ENCODE data around the gene GRIN2A.

GRIN2A gene

DNA sequence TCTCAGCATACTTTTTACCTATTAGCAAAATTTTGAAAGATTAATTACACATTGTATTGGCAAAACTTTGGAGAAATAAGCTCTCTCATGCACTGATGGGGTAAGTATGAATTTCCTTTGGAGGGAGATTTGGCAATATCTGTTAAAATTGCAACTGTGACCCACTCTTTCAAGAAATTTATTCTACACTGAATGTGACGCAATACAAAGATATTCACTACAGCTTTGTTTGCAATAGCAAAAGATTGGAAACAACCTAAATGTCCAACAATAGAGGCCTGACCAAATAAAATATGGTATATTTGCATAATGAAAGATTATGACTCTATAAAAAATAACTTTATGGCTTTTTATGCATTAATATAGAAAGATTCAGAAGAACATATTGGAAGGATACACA is 363.5 kb downstream of the GRIN2A start:
- no peaks in the 10 kb centered on the region for H3K27me3 Mint-ChIP-seq
- no peak overlapping the region for H3K4me3 Mint-ChIP-seq
- no peak overlapping the region for H3K27ac Mint-ChIP-seq
- peaks cover 2% of the 10 kb centered on the region for H3K9me3 Mint-ChIP-seq
- no peaks in the 10 kb centered on the region for H3K36me3 Mint-ChIP-seq (ENCODE audit: low read depth)
- H3K4me1 Mint-ChIP-seq (ENCODE audit: low read depth), result no peaks in the 10 kb centered on the region
- DNase-seq, result no peak

DNA sequence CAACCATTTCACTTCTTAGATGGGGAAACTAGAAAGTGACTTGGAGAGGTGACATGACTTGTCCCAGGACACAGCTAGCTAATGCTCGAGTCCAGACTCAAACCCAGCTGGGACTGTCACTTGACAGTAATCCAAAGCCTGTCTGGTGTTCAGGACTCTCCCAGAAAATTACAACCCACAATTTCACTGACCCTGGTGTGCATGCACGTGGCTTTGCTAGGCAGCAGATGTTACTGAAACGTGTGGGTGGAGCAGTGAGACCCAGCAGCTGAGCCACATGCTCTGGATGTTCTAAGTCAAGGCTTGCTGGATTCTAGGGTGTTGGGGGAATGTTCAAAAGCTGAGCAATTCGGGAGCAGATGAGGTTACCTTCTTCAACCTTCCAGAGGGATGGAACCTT is 364.6 kb downstream of the GRIN2A start:
- no peaks in the 10 kb centered on the region for H3K36me3 Mint-ChIP-seq (ENCODE audit: low read depth)
- peaks cover 2% of the 10 kb centered on the region for H3K9me3 Mint-ChIP-seq
- no peaks in the 10 kb centered on the region for H3K27me3 Mint-ChIP-seq
- H3K4me1 Mint-ChIP-seq (ENCODE audit: low read depth), result no peaks in the 10 kb centered on the region
- no peak for DNase-seq
- H3K27ac Mint-ChIP-seq, result no peak overlapping the region
- H3K4me3 Mint-ChIP-seq, result no peak overlapping the region

DNA sequence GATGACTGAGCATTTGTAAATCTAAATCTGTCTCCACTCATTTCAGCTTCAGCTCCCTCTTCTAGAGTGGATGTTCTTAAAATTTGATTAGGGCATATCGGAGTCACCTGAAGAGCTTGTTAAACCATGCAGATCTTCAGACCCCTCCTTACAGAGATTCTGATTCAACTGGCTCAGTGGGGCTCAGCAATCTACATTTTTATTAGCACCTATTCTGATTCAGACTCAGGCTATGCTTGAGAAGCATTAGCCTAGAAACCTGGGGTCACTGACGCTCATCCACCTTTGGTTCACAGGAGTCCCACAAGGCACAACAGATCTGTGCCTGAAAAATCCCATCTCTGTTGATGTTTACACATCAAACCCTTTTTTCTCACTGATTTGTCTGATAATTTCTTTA is 365.6 kb downstream of the GRIN2A start:
- no peak for DNase-seq
- Mint-ChIP-seq H3K4me1 (ENCODE audit: low read depth) (no peaks in the 10 kb centered on the region), H3K9me3 (peaks cover 2% of the 10 kb centered on the region), H3K27me3 (no peaks in the 10 kb centered on the region), H3K27ac (no peak overlapping the region), H3K36me3 (ENCODE audit: low read depth) (no peaks in the 10 kb centered on the region), H3K4me3 (no peak overlapping the region)

DNA sequence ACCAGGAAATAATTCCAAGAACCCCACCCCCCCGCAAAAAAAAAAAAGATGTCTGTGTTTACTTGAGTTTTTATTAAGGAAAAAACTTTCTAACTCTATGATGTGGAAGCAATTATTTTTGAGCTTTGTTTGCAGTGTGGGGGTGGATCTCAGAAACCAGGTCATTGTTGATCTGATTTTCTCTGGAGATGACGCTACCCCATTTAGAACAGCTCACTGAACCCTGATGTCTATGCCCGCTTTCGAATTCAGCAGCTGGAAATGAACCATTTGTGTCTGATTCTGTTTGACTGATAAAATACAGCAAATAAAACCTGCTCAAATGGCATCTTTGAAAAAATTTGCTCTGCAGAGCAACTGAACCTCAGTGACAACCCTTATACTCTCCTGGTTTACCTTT is 368.6 kb downstream of the GRIN2A start:
- Mint-ChIP-seq H3K9me3 (peaks cover 2% of the 10 kb centered on the region), H3K27ac (no peak overlapping the region), H3K4me1 (ENCODE audit: low read depth) (no peaks in the 10 kb centered on the region), H3K27me3 (no peaks in the 10 kb centered on the region), H3K4me3 (no peak overlapping the region), H3K36me3 (ENCODE audit: low read depth) (no peaks in the 10 kb centered on the region)
- no peak for DNase-seq

DNA sequence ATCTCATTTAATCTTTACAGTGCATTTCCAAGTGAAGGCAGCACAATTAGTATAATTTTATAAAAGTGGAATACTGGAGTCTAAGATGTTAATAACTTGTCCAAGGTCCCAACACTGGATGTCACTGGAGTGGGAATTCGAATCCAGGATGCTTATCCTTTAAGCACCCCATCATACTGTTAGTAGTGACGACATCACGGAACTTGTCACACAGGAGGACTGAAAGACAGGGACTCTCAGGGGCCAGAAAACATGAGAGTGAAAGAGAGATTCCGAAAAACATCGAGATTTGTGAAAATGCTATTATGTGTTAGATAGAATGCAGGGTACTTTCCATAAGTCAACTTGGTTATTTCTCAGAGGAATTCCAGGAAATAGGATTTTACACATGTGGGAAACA is 374.0 kb downstream of the GRIN2A start:
- DNase-seq, result no peak
- Mint-ChIP-seq H3K27me3 (no peaks in the 10 kb centered on the region), H3K4me3 (no peak overlapping the region), H3K4me1 (ENCODE audit: low read depth) (no peaks in the 10 kb centered on the region), H3K9me3 (peaks cover 4% of the 10 kb centered on the region), H3K36me3 (ENCODE audit: low read depth) (no peaks in the 10 kb centered on the region), H3K27ac (no peak overlapping the region)

DNA sequence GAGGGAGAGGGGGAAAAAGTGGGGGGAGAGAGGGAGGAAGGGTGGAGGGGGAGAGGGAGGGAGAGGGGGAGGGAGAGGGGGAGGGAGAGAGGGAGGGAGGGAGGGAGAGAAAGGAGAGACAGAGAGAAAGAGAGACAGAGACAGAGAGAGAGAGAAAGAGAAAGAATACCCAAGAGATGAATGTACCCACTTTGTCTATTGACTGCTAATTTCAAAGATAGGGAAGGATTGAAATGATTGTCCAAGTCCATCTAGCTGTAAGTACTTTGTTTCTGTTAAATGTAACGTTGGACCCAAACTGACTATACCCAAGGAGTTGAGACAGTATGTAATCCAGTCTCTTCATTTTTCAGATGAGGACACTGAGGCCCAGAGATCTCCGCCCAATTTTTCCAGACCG is 374.9 kb downstream of the GRIN2A start:
- no peaks in the 10 kb centered on the region for H3K36me3 Mint-ChIP-seq (ENCODE audit: low read depth)
- DNase-seq, result no peak
- no peaks in the 10 kb centered on the region for H3K4me1 Mint-ChIP-seq (ENCODE audit: low read depth)
- H3K4me3 Mint-ChIP-seq, result no peak overlapping the region
- H3K27me3 Mint-ChIP-seq, result no peaks in the 10 kb centered on the region
- no peak overlapping the region for H3K27ac Mint-ChIP-seq
- H3K9me3 Mint-ChIP-seq, result peaks cover 4% of the 10 kb centered on the region

DNA sequence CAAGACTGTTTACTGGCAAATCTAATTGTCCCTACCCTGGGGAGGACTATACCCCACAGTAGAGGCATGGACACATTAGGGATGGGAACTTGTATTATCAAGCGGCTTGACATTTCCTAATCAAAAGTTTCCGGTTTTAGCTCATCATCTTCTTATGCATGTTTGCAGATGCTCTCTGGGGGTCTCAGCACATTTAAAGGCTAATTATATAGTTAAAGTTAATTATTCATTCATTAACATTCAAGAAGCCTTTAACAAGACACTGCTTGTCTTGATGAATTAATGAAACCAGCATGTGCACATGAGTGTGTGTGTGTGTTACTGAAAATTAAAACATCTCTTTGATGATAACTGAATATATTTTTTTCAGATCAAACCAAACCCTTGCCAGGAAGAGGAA is 377.1 kb downstream of the GRIN2A start:
- H3K36me3 Mint-ChIP-seq (ENCODE audit: low read depth), result no peaks in the 10 kb centered on the region

DNA sequence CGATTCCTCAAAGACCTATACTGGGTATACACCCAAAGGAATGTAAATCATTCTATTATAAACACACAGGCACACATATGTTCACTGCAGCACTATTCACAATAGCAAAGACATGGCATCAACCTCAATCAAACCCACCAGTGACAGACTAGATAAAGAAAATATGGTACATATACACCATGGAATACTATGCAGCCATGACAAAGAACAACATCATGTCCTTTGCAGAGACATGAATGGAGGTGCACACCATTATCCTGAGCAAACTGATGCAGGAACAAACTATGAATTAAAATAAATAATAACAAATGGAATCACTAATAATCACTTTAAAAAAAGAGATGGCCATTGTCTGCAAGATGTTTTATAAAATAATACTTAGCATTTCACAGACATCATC is 380.1 kb downstream of the GRIN2A start:
- Mint-ChIP-seq H3K27ac (no peak overlapping the region), H3K9me3 (peaks cover 15% of the 10 kb centered on the region)

More for the DNA sequence above, 377.1 kb downstream of the GRIN2A start:
- H3K27ac Mint-ChIP-seq, result no peak overlapping the region
- no peak for DNase-seq
- peaks cover 15% of the 10 kb centered on the region for H3K9me3 Mint-ChIP-seq
- no peaks in the 10 kb centered on the region for H3K4me1 Mint-ChIP-seq (ENCODE audit: low read depth)
- H3K4me3 Mint-ChIP-seq, result no peak overlapping the region
- H3K27me3 Mint-ChIP-seq, result no peaks in the 10 kb centered on the region

DNA sequence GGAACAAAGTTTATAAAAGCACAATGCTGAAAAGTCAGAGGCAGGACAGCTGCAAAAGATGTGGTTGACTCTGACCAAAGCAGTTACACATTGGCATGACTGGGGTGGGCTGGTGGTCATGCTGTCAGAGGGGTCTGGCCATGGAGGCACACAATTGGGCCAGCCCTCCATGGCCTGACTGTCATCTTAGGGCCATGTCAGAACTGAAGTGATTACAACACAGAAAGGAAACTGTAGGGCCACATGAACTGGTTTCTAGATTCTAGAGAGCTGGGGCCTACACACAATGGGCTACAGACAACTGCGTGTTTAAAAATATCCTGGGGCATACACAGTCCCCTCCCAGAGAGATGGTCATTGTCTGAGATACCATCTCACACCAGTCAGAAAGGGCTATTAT is 380.6 kb downstream of the GRIN2A start:
- no peak overlapping the region for H3K27ac Mint-ChIP-seq
- peaks cover 14% of the 10 kb centered on the region for H3K9me3 Mint-ChIP-seq
- H3K36me3 Mint-ChIP-seq (ENCODE audit: low read depth), result no peaks in the 10 kb centered on the region

More for the DNA sequence above, 380.1 kb downstream of the GRIN2A start:
- Mint-ChIP-seq H3K27me3 (no peaks in the 10 kb centered on the region), H3K4me3 (no peak overlapping the region), H3K4me1 (ENCODE audit: low read depth) (no peaks in the 10 kb centered on the region), H3K36me3 (ENCODE audit: low read depth) (no peaks in the 10 kb centered on the region)
- no peak for DNase-seq

DNA sequence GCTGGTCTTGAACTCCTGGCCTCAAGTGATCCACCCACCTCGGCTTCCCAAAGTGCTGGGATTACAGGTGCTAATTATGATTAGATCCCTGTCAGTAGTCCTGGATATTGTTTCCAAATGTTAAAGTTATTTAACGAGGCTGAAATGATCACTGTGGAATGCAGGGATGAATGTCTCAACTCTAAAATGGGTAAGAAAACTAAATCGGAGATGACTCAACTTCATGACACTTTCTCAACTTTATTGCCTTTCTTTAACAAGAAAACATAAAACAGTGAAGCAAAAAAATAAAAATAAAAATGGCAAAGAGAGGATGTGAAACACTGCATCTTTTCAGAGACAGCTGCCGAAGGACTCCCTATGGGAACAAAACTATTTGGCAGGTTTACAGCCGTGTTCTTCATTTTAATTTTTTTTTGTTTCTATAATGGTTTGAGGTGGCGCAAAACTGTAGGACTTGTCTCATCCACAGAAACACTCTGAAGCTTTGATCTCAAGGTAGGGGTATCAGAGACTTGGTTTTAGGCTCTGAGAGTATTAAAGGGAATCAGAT is 382.0 kb downstream of the GRIN2A start:
- Mint-ChIP-seq H3K9me3 (peaks cover 11% of the 10 kb centered on the region), H3K27me3 (no peaks in the 10 kb centered on the region), H3K27ac (no peak overlapping the region), H3K4me1 (ENCODE audit: low read depth) (no peaks in the 10 kb centered on the region), H3K4me3 (no peak overlapping the region), H3K36me3 (ENCODE audit: low read depth) (no peaks in the 10 kb centered on the region)
- DNase-seq, result no peak

More for the DNA sequence above, 380.6 kb downstream of the GRIN2A start:
- Mint-ChIP-seq H3K4me3 (no peak overlapping the region), H3K4me1 (ENCODE audit: low read depth) (no peaks in the 10 kb centered on the region), H3K27me3 (no peaks in the 10 kb centered on the region)
- DNase-seq, result no peak

DNA sequence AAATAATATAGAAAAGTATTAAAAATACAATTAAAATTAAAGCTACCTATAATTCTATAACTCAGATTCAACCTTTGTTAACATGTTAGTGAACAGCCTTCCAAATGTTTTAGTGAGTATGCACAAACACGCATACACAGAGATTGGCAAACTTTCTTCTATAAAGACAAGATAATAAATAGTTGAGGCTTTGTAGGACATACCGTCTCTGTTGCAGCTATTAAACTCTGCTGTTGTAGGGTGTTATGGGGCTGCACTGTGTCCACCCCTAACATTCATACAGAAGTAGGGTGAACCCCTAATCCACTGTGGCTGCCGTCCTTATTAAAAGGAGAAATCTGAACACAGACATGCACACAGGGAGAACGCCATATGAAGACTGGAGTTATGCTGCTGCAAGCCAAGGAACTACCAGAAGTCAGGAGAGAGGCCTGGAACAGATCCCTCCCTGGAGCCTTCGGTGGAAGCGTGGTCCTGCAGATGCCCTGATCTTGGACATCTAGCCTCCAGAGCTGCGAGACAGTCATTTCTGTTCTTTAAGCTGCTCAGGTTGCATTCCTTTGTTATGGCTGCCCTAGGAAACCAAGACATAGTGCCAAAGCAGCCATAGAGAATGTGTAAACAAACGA is 383.2 kb downstream of the GRIN2A start:
- no peak for DNase-seq
- no peaks in the 10 kb centered on the region for H3K27me3 Mint-ChIP-seq
- no peaks in the 10 kb centered on the region for H3K36me3 Mint-ChIP-seq (ENCODE audit: low read depth)
- peaks cover 18% of the 10 kb centered on the region for H3K9me3 Mint-ChIP-seq
- no peak overlapping the region for H3K27ac Mint-ChIP-seq
- no peaks in the 10 kb centered on the region for H3K4me1 Mint-ChIP-seq (ENCODE audit: low read depth)
- no peak overlapping the region for H3K4me3 Mint-ChIP-seq

DNA sequence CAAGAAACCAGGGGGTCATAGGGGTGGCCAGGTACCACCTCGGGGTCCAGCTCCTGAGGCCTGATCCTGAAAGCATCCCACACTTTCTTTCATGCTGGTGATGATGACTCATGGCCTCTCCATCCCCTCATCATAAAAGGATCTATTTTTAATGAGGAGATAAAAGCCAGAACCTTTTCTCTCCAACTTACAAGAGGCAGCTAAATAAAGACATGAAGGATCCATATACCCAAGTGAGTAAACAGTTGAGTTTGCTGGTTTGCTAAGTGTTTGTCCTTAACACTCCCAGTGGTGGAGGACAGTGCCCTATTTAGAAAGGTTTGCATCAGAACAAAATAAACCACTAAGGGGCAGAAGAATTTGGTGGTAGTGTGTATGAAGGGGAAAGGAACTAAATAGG is 383.8 kb downstream of the GRIN2A start:
- Mint-ChIP-seq H3K4me1 (ENCODE audit: low read depth) (no peaks in the 10 kb centered on the region), H3K27me3 (no peaks in the 10 kb centered on the region), H3K27ac (no peak overlapping the region), H3K4me3 (no peak overlapping the region), H3K9me3 (peaks cover 18% of the 10 kb centered on the region), H3K36me3 (ENCODE audit: low read depth) (no peaks in the 10 kb centered on the region)
- DNase-seq, result no peak

DNA sequence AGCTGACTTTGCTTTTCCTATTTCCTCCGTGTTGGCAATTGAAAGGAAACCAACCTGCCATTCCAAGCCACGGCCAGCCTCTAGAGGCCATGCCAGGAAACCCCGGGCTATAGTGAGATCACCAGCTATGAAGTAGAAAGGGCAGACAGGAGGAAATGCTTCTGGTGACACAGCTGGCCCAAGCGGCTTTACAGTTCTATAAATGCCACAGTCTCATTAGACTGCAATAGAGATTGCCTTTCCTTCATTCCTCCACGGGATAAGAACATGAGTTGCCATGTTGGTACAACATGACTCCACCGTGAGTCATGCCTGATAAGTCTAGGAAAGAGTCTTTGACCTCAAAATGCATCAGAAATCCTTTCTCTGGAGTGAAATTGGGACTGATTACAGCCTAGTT is 384.9 kb downstream of the GRIN2A start:
- Mint-ChIP-seq H3K9me3 (peaks cover 18% of the 10 kb centered on the region), H3K36me3 (ENCODE audit: low read depth) (no peaks in the 10 kb centered on the region), H3K27me3 (no peaks in the 10 kb centered on the region), H3K27ac (no peak overlapping the region), H3K4me1 (ENCODE audit: low read depth) (no peaks in the 10 kb centered on the region), H3K4me3 (no peak overlapping the region)
- no peak for DNase-seq

DNA sequence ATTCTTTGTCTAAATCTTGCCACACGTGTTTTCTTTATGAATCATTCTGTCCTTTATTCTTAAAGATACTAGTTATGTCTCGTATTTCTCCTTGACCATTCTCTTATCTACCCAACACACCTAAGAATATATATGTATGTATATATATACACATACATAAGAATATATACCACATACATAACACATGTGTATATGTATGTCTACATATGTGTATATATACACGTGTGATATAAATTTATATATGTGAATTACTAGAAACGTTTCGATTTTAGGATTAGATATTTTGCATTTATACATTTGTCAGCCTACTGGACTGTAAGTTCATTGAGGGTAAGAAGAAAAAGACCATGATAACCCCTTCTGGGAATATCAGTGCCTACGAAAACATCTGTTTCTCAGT is 388.6 kb downstream of the GRIN2A start:
- H3K27ac Mint-ChIP-seq, result no peak overlapping the region
- H3K9me3 Mint-ChIP-seq, result peaks cover 6% of the 10 kb centered on the region
- H3K4me3 Mint-ChIP-seq, result no peak overlapping the region
- H3K27me3 Mint-ChIP-seq, result no peaks in the 10 kb centered on the region
- no peak for DNase-seq
- no peaks in the 10 kb centered on the region for H3K4me1 Mint-ChIP-seq (ENCODE audit: low read depth)
- no peaks in the 10 kb centered on the region for H3K36me3 Mint-ChIP-seq (ENCODE audit: low read depth)

DNA sequence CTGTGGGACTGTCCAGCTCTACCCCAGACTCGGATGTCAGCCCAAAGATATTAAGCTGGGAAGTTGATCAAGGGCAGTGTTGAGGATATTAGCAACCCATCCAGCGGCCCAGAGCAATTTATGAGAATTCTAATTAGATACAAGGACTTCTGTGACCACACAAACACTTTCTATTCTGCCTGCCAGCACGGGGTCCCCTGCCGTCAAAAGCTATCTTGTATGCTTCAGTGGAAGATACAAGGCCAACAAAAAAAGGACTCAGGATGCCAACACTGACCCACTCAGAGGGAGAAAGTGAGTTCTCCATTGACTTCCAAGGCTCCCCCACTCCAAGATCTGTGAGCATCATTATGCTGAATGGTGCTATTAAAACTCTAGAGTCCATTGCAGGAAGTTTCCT is 390.7 kb downstream of the GRIN2A start:
- Mint-ChIP-seq H3K27me3 (no peaks in the 10 kb centered on the region), H3K4me1 (ENCODE audit: low read depth) (no peaks in the 10 kb centered on the region), H3K27ac (no peak overlapping the region), H3K36me3 (ENCODE audit: low read depth) (no peaks in the 10 kb centered on the region), H3K4me3 (no peak overlapping the region), H3K9me3 (peaks cover 6% of the 10 kb centered on the region)
- no peak for DNase-seq

DNA sequence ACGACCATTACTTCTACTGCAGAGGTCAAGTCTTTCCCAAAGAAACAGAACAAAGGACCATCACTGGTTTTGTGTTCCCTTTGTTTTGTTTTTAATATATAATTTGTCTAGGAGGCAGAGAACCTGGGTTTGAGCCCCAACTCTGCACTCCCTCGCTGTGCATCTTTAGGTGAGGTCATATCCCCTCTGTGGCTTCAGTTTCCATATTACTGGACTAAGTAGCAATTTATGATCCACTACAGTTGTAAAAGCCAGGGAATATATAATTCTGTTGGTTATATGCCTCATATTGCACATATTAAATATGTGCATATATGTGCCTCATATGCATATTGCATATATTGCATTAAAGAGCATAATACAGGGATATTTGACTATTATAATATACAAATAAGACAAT is 392.0 kb downstream of the GRIN2A start:
- Mint-ChIP-seq H3K36me3 (ENCODE audit: low read depth) (no peaks in the 10 kb centered on the region), H3K4me1 (ENCODE audit: low read depth) (no peaks in the 10 kb centered on the region), H3K9me3 (peaks cover 6% of the 10 kb centered on the region), H3K4me3 (no peak overlapping the region), H3K27ac (no peak overlapping the region), H3K27me3 (no peaks in the 10 kb centered on the region)
- DNase-seq, result no peak
